GM19468 (cell line): Measurements from ENCODE around the gene TMEM9.
A peak's percentile ranks its signal among the peaks of the same experiment; 100 is the strongest.

ENCODE experiments used
- ATAC-seq: cut with Tn5 transposase; IDR thresholded peaks from one replicate; pipeline ENCODE4 v1.9.1; 2021; ENCODE audit warnings: mild to moderate bottlenecking, moderate library complexity, moderate number of reproducible peaks; ENCODE audit not compliant: unreplicated experiment; ENCODE audit errors: extremely low read depth

Gene TMEM9

GRCh38 chr1:201111672-201112071, 42.6 kb downstream of the TMEM9 start:
- no peak for ATAC-seq

- ATAC-seq = no peak
Observed at GRCh38 chr1:201111156-201111555, 43.1 kb downstream of the TMEM9 start.

DNA sequence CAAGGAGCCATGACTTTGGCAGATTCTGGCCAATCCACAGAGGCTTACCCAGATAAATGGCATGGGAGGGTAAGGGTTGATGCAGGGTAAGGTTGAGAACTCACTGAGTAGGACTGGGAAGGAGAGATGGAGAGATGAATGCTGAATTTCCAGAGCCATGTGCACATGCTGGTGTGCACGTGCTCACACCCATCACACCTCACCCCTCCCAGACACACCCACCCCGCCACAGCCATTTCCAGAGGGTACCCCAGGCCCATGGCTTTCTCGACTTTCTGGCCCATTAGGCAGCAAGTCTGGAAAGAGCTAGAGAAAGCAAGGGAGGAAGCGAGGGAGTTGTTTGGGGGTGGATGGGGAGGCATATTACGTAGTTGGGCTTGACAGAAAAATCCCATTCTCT, 43.7 kb downstream of the TMEM9 start:
- no peak for ATAC-seq

GRCh38 chr1:201110138-201110537, 44.1 kb downstream of the TMEM9 start:
- no peak for ATAC-seq

- ATAC-seq = no peak
Observed at GRCh38 chr1:201109651-201110050, 44.6 kb downstream of the TMEM9 start.

DNA sequence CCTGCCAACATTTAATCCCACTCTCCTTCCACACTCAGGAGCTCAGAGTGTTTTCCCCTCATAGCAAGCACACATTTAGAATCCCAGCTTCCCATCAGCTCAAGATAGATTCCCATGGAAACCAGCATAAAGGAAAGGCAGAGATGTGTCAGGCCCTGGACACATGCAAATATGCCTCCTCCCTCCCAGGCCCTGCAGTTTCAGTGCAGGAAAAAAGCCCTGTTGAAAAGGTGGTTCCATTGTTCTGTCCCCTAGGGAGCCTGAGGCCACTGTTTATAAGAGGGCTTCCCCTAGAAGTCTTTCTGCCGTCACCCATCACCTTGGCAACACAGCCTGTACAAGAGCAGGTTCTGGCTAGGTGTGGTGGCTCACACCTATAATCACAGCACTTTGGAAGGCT, 45.7 kb downstream of the TMEM9 start:
- ATAC-seq = no peak

DNA sequence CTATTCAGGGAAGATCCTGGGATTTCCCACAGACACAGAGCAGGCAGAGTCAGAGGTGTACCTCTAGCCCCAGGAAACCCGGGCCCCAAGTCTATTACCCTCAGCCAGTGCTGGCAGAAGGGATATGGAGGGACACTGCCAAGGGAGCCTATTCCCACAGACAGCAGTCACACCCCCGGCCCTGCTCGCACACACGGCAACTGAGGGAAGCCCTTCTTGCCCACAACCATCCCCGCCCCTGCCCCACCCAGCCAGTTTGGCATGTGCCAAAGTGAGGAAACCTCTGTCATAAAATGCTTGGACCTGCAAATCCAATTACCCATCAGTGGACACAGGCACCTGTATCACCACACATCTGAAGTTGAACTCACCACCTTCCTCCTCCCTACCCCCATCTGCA, 48.6 kb downstream of the TMEM9 start:
- no peak for ATAC-seq

GRCh38 chr1:201104141-201104540, 50.1 kb downstream of the TMEM9 start:
- no peak for ATAC-seq

GRCh38 chr1:201103666-201104065, 50.6 kb downstream of the TMEM9 start:
- ATAC-seq = no peak

- ATAC-seq = no peak
Observed at GRCh38 chr1:201100169-201100930, 53.9 kb downstream of the TMEM9 start.

DNA sequence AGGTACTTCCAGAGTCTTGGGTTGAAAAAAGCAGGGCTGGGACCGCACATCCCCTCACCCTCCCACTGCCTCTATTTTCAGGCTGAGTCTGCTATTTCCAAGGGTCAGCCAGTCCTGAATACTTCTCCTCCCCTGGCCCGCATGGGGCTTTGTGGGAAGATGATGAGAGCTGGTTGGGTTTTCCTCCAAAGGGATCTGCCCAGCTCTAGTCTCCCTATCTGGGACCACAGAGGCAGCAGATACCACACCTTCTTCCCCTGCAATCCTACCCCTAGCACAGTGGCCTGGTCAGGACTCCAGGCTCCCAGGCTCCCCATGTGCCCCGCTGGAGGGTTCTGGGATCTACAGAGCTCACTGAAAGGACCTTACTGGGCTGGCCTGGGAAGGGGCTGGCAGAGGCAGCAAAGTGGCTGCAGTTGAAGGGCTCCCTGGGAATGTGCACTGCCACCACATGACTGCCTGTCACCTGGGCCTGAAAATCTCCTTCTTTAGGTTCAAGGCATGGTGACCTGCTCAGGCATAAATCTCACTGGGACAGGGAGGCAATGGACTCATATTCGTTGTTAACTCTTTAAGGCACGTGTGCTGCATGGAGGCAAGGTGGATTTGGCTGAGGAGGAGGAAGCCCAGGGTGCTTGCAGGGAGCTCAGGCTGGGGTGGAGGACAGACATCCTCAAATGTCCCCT, 55.1 kb downstream of the TMEM9 start:
- ATAC-seq = no peak

DNA sequence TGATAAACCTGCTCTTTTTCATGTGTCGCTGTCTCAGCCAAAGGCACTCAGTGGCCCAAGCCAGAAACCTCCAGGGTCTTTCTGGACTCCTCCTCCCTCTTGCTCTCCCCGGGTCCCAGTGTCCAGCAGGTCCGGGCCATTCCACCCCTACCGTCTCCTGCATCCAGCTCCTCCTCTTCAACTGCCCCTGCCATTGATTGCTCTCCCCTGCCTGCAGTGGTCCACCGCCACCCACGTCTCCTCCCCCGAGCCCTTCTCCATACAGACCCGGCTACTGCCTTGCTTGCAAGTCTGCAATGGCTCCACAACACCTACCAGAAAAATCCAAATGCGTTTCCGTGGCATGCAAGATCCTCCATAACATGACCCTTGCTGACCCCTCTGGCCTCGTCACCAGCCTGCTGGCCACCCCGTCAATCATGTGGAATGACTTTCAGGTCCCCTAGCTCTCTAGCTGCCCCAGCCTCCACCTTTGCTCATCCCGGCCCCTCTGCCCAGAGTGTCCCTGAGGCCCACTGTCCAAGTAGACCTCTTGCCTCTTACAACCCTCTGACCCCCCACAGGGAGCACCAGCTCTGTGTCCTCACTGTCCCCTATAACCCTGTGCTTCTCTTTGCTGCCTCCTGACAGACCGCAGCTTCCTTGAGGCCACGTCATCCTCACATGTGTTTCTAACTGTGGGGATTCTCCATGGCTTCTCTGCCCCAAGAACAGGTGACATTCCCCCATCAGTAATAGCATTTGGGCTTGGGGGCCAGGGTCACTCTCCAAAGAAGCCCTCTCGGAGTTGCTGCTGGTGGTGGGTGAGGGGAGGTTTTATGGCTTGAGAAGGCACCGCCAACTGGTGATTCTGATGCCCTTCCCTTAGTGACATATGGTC, 57.1 kb downstream of the TMEM9 start:
- ATAC-seq = no peak

GRCh38 chr1:201096041-201096461, 58.2 kb downstream of the TMEM9 start:
- ATAC-seq = peak; percentile 32

DNA sequence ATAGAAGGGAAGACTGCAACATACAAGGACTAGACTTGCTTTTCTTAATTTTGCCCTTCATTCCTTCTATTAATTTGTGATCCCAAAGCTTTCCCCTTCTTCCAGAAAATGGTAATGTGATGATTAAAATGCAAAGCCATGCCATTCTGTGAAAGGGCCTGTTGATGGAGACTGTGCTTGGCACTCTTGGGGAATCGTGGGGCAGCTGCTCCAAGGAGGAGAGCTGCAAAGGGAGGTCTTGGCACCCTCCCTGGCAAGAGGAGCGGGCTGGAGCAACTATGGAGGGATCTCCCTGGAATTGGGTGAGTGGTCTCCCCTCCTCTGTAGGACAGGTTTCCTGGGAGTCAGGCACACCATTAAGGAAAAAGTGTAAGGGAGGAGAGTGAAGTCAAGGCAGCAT, 58.7 kb downstream of the TMEM9 start:
- ATAC-seq = no peak

DNA sequence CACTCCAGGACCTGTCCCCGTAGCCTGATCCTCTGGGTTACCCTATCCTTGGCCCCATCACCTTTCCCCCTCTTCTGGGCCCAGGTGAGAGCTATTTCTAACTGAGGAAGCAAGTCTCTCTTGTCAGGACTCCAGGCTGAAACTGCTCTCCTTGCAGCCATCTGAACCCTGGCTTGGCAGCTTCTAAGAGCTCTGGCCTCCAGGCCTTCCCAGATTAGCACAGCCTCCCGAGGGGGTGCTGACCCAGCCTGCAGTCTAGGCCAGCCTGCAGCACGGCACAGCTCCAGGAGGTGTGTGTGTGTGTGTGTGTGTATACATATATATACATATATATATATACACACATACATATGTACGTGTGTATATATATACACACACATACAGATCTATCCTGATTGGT, 59.4 kb downstream of the TMEM9 start:
- ATAC-seq = no peak

DNA sequence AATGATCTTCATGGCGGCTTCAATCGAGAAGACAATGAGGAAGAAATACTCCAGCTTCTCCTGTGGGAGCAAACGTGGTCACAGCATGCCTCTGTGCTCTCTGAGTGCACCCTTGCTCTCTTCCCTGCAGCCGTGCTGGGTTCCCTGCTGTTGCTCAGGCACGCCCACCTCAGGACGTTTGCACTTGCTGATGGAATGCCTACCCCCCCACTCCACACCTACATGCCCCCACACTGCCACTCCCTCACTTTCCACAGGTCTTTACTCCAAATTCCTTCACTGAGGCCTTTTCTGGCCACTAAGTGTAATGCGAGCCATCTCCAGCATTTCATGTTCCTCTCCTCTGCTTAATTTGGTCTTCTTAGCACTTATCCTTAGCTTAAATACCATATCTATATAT, 60.3 kb downstream of the TMEM9 start:
- ATAC-seq = no peak

DNA sequence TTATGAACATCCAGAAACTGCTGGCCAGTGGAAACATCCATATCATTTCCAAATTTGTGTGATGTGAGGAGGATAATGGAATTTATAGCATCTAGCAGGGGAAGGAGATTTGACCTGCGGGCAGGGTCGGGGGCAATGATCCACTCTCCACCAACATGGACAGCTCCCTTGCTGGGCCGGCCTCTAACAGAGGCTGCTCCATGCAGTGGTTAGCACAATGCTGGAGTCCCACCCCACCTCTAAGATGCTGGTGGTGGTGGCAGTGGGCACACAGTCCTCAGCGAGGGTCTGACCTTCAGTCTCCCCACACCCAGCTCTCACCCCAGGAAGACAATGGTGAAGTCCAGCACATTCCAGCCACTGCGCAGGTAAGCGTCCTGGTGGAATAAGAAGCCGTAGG, 60.7 kb downstream of the TMEM9 start:
- ATAC-seq = no peak

- ATAC-seq = no peak
Observed at GRCh38 chr1:201092738-201093137, 61.5 kb downstream of the TMEM9 start.

GRCh38 chr1:201091256-201091655, 63.0 kb downstream of the TMEM9 start:
- no peak for ATAC-seq

GRCh38 chr1:201090541-201090940, 63.7 kb downstream of the TMEM9 start:
- no peak for ATAC-seq

GRCh38 chr1:201089596-201089995, 64.7 kb downstream of the TMEM9 start:
- no peak for ATAC-seq
